ENCODE results near the gene PBX1. TPM values are rescaled to one million over a fixed set of nuclear protein-coding genes. Genes with fewer than 3 reads are reported as not detected.

The PBX1 gene
- total and polyA plus RNA-seq, 2 of the 4 experiments (the other 2 are of a cell fraction) = 13.9 to 17.9 TPM

GRCh38 chr1:164842870-164843269, 283.9 kb downstream of the PBX1 start:
- Histone ChIP-seq H2AK9ac (replicated peaks; ENCODE audit: low read depth, low read length, poor library complexity) (no peak overlapping the region), H3K79me1 (ENCODE audit: low read depth in 1 of 2, low read length in 2 of 2) (no peaks in the 10 kb centered on the region), H3K27ac (ENCODE audit: insufficient read depth, low read length) (no peak overlapping the region), H2BK20ac (ENCODE audit: low read depth, low read length) (no peak overlapping the region), H3K4ac (ENCODE audit: low read depth, low read length) (no peak overlapping the region), H3K14ac (replicated peaks; ENCODE audit: low read depth, low read length) (no peak overlapping the region), H4K8ac (ENCODE audit: low read depth in 2 of 2, low read length in 2 of 2) (no peak overlapping the region), H2AFZ (replicated peaks; ENCODE audit: low read length, poor library complexity) (no peak overlapping the region), H3K4me1 (ENCODE audit: control insufficient read depth, insufficient read depth, low read length) (no peaks in the 10 kb centered on the region), H3K56ac (ENCODE audit: extremely low read depth, insufficient read depth, low read length) (no peak overlapping the region), H3K36me3 (ENCODE audit: control insufficient read depth, insufficient read depth, low read length) (peaks cover 18% of the 10 kb centered on the region), H2BK15ac (ENCODE audit: low read depth, low read length) (no peak overlapping the region), H4K5ac (ENCODE audit: low read depth, low read length) (no peak overlapping the region), H3K9ac (ENCODE audit: low read depth, low read length) (no peak overlapping the region), H4K91ac (ENCODE audit: insufficient read depth, low read depth, low read length) (no peak overlapping the region), H3K9me3 (ENCODE audit: control insufficient read depth, insufficient read depth, low read length) (no peaks in the 10 kb centered on the region), H3K4me3 (ENCODE audit: insufficient read depth, low read depth, low read length) (no peak overlapping the region), H3K27me3 (ENCODE audit: control insufficient read depth, insufficient read depth, low read length) (no peaks in the 10 kb centered on the region), H3K9me1 (ENCODE audit: insufficient read depth, low read length) (no peaks in the 10 kb centered on the region), H3K23ac (ENCODE audit: low read depth, low read length) (no peak overlapping the region), H3K18ac (ENCODE audit: low read depth, low read length) (no peak overlapping the region), H4K20me1 (ENCODE audit: insufficient read depth, low read length) (no peaks in the 10 kb centered on the region), H2BK5ac (ENCODE audit: low read depth, low read length, poor library complexity, severe bottlenecking) (no peak overlapping the region), H2AK5ac (ENCODE audit: low read depth, low read length) (no peak overlapping the region), H3K4me2 (ENCODE audit: low read depth, low read length) (no peak overlapping the region), H2BK120ac (ENCODE audit: low read depth, low read length) (no peak overlapping the region)
- BruUV-seq (replicated peaks) = no TSS peak
- dilution Hi-C loops (cut with HindIII; ENCODE audit: low sequenced_read_pairs, unreplicated experiment) (no loop called here), intact Hi-C loops (cut with micrococcal nuclease) (no loop called here), in situ Hi-C loops (cut with MboI; ENCODE audit: low sequenced_read_pairs) (no loop called here)
- POLR2A ChIA-PET (ENCODE audit: unreplicated experiment) = no interaction called here
- ATAC-seq (ENCODE audit: low read depth) (no peak), DNase-seq (peak; percentile 1)
- WGBS, 2 experiments (ENCODE audit: extremely low coverage in 2 of 2, insufficient read length in 1 of 2) = no CpG with 5 or more reads among the region's 10 CpGs
- CTCF ChIA-PET = no interaction called here
- TF ChIP-seq MAZ (IDR thresholded peaks at IDR 0.05; ENCODE audit: borderline replicate concordance, low read depth, low read length) (no peak), MAFK (IDR thresholded peaks at IDR 0.05; ENCODE audit: low read depth, low read length) (no peak), CTCF (conservative IDR thresholded peaks at IDR 0.05; ENCODE audit: low read depth, low read length) (no peak), FOS (IDR thresholded peaks at IDR 0.05; ENCODE audit: low read depth, low read length) (no peak), RCOR1 (IDR thresholded peaks at IDR 0.05; ENCODE audit: insufficient replicate concordance, low read length) (no peak)
